Neutrophil (primary cell): ENCODE measurements around the gene ZNF563.
"Not testable (repeated sequence)": the region's sequence is repeated elsewhere in the genome, so short reads cannot be mapped to it uniquely, and the experiment has no call there.

Experiments
- H3K27ac ChIP-seq: fragments of 200-600 bp; sonication (generic); 2 replicates; pipeline ENCODE4 v1.5.1; 2016; ENCODE audit warnings: mild to moderate bottlenecking, moderate library complexity
- H3K27me3 ChIP-seq: fragments of 200-600 bp; sonication (generic); 2 replicates; pipeline ENCODE4 v1.6.0; 2016; ENCODE audit warnings: mild to moderate bottlenecking
- H3K36me3 ChIP-seq: fragments of 200-600 bp; sonication (generic); 2 replicates; pipeline ENCODE4 v1.5.1; 2017
- H3K4me1 ChIP-seq, 2 experiments: fragments of 200-600 bp in 1 of 2; sonication (generic) in 1 of 2; 1 replicate in 1 of 2; 2 replicates in 1 of 2; pipeline versions ENCODE4 v1.5.1 to v1.6.1; 2013 to 2016; ENCODE audit warnings: low read depth in 1 of 2, low read length in 1 of 2, mild to moderate bottlenecking in 1 of 2, moderate library complexity in 1 of 2; ENCODE audit not compliant: control insufficient read depth in 1 of 2, insufficient read depth in 1 of 2
- H3K4me3 ChIP-seq, 2 experiments: fragments of 200-600 bp in 1 of 2; sonication (generic) in 1 of 2; 1 replicate in 1 of 2; 2 replicates in 1 of 2; pipeline ENCODE4 v1.5.1; 2013 to 2016; ENCODE audit warnings: low read depth in 1 of 2, low read length in 1 of 2, mild to moderate bottlenecking in 1 of 2, moderate library complexity in 1 of 2
- H3K9me3 ChIP-seq: fragments of 200-600 bp; sonication (generic); 2 replicates; pipeline ENCODE4 v1.5.1; 2016
- CTCF ChIP-seq: fragments of 200-600 bp; sonication (generic); IDR thresholded peaks from 2 replicates; pipeline ENCODE4 v1.5.1; 2016; ENCODE audit warnings: antibody characterized with exemption

The ZNF563 gene

DNA sequence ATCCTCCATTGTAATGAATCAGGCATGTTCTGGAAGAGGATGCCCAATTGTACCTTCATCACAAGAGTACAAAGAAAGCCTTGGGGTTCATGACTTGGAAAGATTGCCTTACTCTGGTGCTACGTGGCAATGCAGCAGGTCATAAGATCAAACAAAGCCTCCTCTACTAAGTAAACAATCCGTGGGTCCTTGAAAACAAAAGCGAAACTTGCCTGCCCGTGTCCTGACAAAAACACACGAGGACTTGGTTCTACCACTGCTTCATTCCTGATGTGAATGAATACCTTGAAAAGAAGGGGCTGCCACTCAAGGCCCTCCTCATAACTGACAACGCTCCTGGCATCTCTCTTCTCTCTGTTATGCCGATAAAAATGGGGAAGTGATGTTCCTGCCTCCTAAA lies 18.9 kb downstream of the ZNF563 start:
- Histone ChIP-seq H3K4me3 (no peak overlapping the region), H3K27ac (no peak overlapping the region), H3K9me3 (peaks cover 16% of the 10 kb centered on the region), H3K27me3 (no peaks in the 10 kb centered on the region), H3K4me1 (no peaks in the 10 kb centered on the region), H3K36me3 (no peaks in the 10 kb centered on the region)
- TF ChIP-seq CTCF: no peak

DNA sequence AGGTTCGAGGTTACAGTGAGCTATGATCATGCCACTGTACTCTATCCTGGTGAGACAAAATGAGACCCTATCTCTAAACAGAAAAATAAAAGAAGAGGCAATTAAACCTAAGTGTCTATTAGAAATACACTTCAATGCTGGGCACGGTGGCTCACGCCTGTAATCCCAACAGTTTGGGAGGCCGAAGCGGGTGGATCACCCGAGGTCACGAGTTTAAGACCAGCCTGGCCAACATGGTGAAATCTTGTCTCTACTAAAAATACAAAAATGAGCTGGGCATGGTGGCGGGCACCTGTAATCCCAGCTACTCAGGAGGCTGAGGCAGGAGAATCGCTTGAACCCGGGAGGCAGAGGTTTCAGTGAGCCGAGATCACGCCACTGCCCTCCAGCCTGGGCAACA lies 24.5 kb downstream of the ZNF563 start:
- not testable (repeated sequence) for H3K27ac ChIP-seq, H3K27me3 ChIP-seq, H3K4me3 ChIP-seq, H3K36me3 ChIP-seq, H3K4me1 ChIP-seq, H3K9me3 ChIP-seq

GRCh38 chr19:12295191-12295590 lies 38.2 kb downstream of the ZNF563 start:
- peaks cover 10 to 20% of the 10 kb centered on the region in 2 experiments for H3K4me1 ChIP-seq
- H3K27me3 ChIP-seq: no peaks in the 10 kb centered on the region
- peak overlapping the region; percentile 82 to 84 for H3K4me3 ChIP-seq
- H3K27ac ChIP-seq: peak overlapping the region; percentile 90
- TF ChIP-seq CTCF: no peak
- no peaks in the 10 kb centered on the region for H3K9me3 ChIP-seq
- no peaks in the 10 kb centered on the region for H3K36me3 ChIP-seq

DNA sequence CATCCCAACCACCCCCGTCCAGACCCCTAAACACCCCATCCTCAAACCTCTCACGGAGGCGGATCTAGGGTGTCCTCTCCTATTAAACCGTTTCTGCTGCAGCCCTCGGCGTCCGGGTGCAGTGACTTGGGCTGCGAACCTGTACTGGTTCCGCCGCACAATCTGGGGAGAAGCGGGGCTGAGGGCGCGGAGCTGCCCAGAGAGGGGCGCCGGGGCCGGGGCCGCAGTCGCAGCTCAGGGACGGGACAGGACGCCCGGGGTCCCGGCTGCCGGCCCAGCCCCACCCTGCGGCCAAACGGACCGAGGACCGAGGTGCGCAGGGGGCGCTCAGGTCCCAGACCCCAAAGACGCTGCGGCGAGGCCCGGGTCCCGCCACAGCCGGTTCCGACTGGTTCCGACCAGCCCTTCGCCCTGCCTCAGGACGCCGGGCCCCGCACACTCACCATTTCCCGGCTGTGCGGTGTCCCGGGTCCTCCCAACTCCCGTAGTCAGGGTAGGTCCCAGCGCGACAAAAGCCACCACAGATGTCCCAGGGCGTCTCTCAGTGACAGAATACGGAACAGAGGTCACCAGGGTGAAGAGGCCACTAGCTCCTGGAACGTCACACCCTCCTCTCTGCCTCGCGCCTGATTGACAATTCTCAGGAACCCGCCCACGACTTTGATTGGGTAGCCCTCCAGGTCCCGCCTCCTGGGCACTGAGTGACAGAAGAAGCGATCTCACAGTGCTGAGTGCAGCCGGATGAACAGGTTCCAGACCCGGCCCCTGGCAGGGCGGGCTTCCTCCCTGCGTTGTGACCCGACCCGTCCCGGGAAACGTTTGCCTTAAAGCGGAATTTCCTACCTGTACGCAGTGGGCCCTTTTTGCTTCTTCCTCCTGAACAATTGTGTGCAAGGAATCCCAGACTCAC lies 38.9 kb downstream of the ZNF563 start, which contains the start of gene ZNF44:
ZNF44 (minus strand) TSS at position 635 of the 910 bp plus-strand sequence; CDS start at position 446, 189 bp downstream.
- Histone ChIP-seq H3K9me3 (no peaks in the 10 kb centered on the region), H3K27ac (peak within 1 kb of the TSS; percentile 90), H3K4me3 (peak within 1 kb of the TSS; percentile 82 to 84), H3K36me3 (no peaks in the 10 kb centered on the region), H3K4me1 (peaks cover 10 to 20% of the 10 kb centered on the region in 2 experiments), H3K27me3 (no peaks in the 10 kb centered on the region)
- peak; percentile 50 for TF ChIP-seq CTCF

DNA sequence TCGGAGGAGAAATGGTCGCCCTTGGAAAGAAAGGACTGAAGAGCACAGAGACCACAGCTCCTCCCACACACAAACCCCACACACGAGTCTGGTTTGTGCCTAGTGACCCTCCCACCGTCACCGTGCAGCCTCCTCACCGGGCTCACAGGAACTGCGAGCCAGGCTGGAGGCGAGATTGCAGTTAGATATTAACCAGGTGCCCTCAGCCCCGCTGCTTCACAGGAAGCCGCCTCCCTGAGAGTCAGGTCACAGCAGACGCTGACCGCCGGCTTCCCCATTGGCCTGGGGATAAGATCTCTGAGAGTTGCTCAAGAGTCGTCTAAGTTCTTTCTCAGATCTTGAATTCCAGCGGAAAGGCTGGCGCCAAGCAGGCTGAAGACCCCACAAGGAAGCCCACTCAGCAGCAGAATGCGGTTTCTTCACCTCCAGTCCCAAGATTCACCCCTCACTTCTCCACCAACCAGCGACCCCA lies 39.6 kb downstream of the ZNF563 start:
- no peaks in the 10 kb centered on the region for H3K36me3 ChIP-seq
- no peaks in the 10 kb centered on the region for H3K9me3 ChIP-seq
- no peak for TF ChIP-seq CTCF
- H3K27ac ChIP-seq: peak overlapping the region; percentile 90
- peaks cover 10 to 20% of the 10 kb centered on the region in 2 experiments for H3K4me1 ChIP-seq
- peak overlapping the region; percentile 82 to 84 for H3K4me3 ChIP-seq
- H3K27me3 ChIP-seq: no peaks in the 10 kb centered on the region

GRCh38 chr19:12289790-12290065 lies 43.7 kb downstream of the ZNF563 start:
- Histone ChIP-seq H3K9me3 (peaks cover 9% of the 10 kb centered on the region), H3K4me3 (no peak overlapping the region), H3K27ac (no peak overlapping the region), H3K27me3 (no peaks in the 10 kb centered on the region), H3K36me3 (peaks cover 6% of the 10 kb centered on the region), H3K4me1 (peaks cover 10 to 14% of the 10 kb centered on the region in 2 experiments)
- TF ChIP-seq CTCF: no peak
